Measurements from ENCODE around the gene SRRT. TPM values are rescaled to one million over a fixed set of nuclear protein-coding genes. Genes with fewer than 3 reads are reported as not detected.
A peak's percentile ranks its signal among the peaks of the same experiment; 100 is the strongest.

Gene SRRT
- total RNA-seq, 1 experiment from 2014 or later: 116 TPM

- no peak for DNase-seq (ENCODE audit: low read depth)
These were observed 4.9 kb downstream of the SRRT start for GRCh38 chr7:100879685-100880261.

GRCh38 chr7:100880645-100881044 lies 5.7 kb downstream of the SRRT start:
- no peak for DNase-seq (ENCODE audit: low read depth)

- DNase-seq (ENCODE audit: low read depth): no peak
These were observed 6.2 kb downstream of the SRRT start for GRCh38 chr7:100881136-100881535.

- DNase-seq (ENCODE audit: low read depth): no peak
These were observed 7.3 kb downstream of the SRRT start for GRCh38 chr7:100882201-100882600.

GRCh38 chr7:100882785-100883526 lies 8.1 kb downstream of the SRRT start:
- DNase-seq (ENCODE audit: low read depth): no peak

GRCh38 chr7:100884736-100885439 lies 10.0 kb downstream of the SRRT start:
- DNase-seq (ENCODE audit: low read depth): no peak

- no peak for DNase-seq (ENCODE audit: low read depth)
These were observed 10.7 kb downstream of the SRRT start for GRCh38 chr7:100885440-100886141.

- DNase-seq (ENCODE audit: low read depth): no peak
These were observed 11.4 kb downstream of the SRRT start for GRCh38 chr7:100886142-100886935.

- DNase-seq (ENCODE audit: low read depth): no peak
These were observed 12.1 kb downstream of the SRRT start for GRCh38 chr7:100886936-100887515.

- no peak for DNase-seq (ENCODE audit: low read depth)
These were observed 12.8 kb downstream of the SRRT start for GRCh38 chr7:100887516-100888290.

- no peak for DNase-seq (ENCODE audit: low read depth)
These were observed 13.5 kb downstream of the SRRT start for GRCh38 chr7:100888291-100888987.

GRCh38 chr7:100888988-100889750 lies 14.3 kb downstream of the SRRT start, which contains the start of gene UFSP1:
Gene UFSP1 (minus strand): TSS chr7:100889715. CDS start chr7:100889271, 444 bp downstream.
- DNase-seq (ENCODE audit: low read depth): no peak

- DNase-seq (ENCODE audit: low read depth): no peak
These were observed 16.0 kb downstream of the SRRT start for GRCh38 chr7:100890653-100891567.

- DNase-seq (ENCODE audit: low read depth): peak; percentile 67
These were observed 16.8 kb downstream of the SRRT start for GRCh38 chr7:100891568-100892247.

GRCh38 chr7:100892364-100893317 lies 17.7 kb downstream of the SRRT start:
- no peak for DNase-seq (ENCODE audit: low read depth)

- no peak for DNase-seq (ENCODE audit: low read depth)
These were observed 18.5 kb downstream of the SRRT start for GRCh38 chr7:100893318-100893895.

All from Daoy (cell line).